ENCODE results near the gene DNAH12. TPM values are rescaled to one million over a fixed set of nuclear protein-coding genes. Genes with fewer than 3 reads are reported as not detected.

The DNAH12 gene
- total and polyA plus RNA-seq, 2 donors (not counting 3 experiments of a cell fraction or from before 2014, with no cell fraction given), result 0.06 to 0.20 TPM

- FAIRE-seq (no peak), DNase-seq (ENCODE audit: low read depth, low spot score) (no peak)
- H3K79me2 ChIP-seq (ENCODE audit: control insufficient read depth, insufficient read depth, low read length), result peaks cover 9% of the 10 kb centered on the region
- H3K9me3 ChIP-seq (replicated peaks; ENCODE audit: control insufficient read depth, insufficient read depth, low read length), result no peaks in the 10 kb centered on the region
- dilution Hi-C loops (cut with MboI; ENCODE audit: extremely low pct_ligation_motif_present, low sequenced_read_pairs) (no loop called here), intact Hi-C loops (cut with micrococcal nuclease) (no loop called here)
- H3K9me1 ChIP-seq (replicated peaks; ENCODE audit: control insufficient read depth, extremely low read depth, insufficient read depth, low read length), result no peaks in the 10 kb centered on the region
- no peak overlapping the region for H3K9ac ChIP-seq (replicated peaks; ENCODE audit: extremely low read depth, insufficient read depth, low read length)
- H3K4me1 ChIP-seq (ENCODE audit: control insufficient read depth, extremely low read depth, insufficient read depth, low read length), result peaks cover 5% of the 10 kb centered on the region
- POLR2A ChIA-PET, result interaction anchor here (0.6 to 0.7 kb wide), 3 partner anchors 10 to 452 kb away, joined by 3 to 7 read pairs (median 6); no protein-coding TSS in a partner anchor
- no peak overlapping the region for H3K4me3 ChIP-seq (replicated peaks in 1 of 3; ENCODE audit: insufficient read depth in 1 of 3, low read depth in 1 of 3, low read length in 3 of 3)
- H4K20me1 ChIP-seq (replicated peaks; ENCODE audit: control insufficient read depth, extremely low read depth, insufficient read depth, low read length), result peaks cover 2% of the 10 kb centered on the region
- no peak for TF ChIP-seq GATA2 (IDR thresholded peaks at IDR 0.05; ENCODE audit: insufficient read depth, insufficient read length, low read depth, low read length)
- no peak for TF ChIP-seq JUN (IDR thresholded peaks at IDR 0.05; ENCODE audit: borderline replicate concordance, insufficient read depth, insufficient read length, low read depth)
- TF ChIP-seq POLR2AphosphoS5 (IDR thresholded peaks at IDR 0.05; ENCODE audit: insufficient read depth, low read depth, low read length), result no peak
- TF ChIP-seq POLR2A (IDR thresholded peaks at IDR 0.05; ENCODE audit: low read depth, low read length), result no peak
- no peak for TF ChIP-seq FOS (IDR thresholded peaks at IDR 0.05; ENCODE audit: borderline replicate concordance, insufficient read depth, low read length)
- TF ChIP-seq, protein P1, sequence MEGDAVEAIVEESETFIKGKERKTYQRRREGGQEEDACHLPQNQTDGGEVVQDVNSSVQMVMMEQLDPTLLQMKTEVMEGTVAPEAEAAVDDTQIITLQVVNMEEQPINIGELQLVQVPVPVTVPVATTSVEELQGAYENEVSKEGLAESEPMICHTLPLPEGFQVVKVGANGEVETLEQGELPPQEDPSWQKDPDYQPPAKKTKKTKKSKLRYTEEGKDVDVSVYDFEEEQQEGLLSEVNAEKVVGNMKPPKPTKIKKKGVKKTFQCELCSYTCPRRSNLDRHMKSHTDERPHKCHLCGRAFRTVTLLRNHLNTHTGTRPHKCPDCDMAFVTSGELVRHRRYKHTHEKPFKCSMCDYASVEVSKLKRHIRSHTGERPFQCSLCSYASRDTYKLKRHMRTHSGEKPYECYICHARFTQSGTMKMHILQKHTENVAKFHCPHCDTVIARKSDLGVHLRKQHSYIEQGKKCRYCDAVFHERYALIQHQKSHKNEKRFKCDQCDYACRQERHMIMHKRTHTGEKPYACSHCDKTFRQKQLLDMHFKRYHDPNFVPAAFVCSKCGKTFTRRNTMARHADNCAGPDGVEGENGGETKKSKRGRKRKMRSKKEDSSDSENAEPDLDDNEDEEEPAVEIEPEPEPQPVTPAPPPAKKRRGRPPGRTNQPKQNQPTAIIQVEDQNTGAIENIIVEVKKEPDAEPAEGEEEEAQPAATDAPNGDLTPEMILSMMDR (IDR thresholded peaks at IDR 0.05; ENCODE audit: extremely low read depth in 1 of 2, insufficient read depth in 1 of 2, low read depth in 1 of 2, low read length in 2 of 2), result no peak
- no peak for TF ChIP-seq EZH2 (IDR thresholded peaks at IDR 0.05; ENCODE audit: borderline replicate concordance, low read depth, low read length, severe bottlenecking)
- TF ChIP-seq, protein P2, sequence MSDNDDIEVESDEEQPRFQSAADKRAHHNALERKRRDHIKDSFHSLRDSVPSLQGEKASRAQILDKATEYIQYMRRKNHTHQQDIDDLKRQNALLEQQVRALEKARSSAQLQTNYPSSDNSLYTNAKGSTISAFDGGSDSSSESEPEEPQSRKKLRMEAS (IDR thresholded peaks at IDR 0.05; ENCODE audit: insufficient read depth, insufficient read length), result no peak
- TF ChIP-seq MYC (IDR thresholded peaks at IDR 0.05; ENCODE audit: low read depth, low read length), result no peak
- H3K27me3 ChIP-seq (ENCODE audit: control insufficient read depth in 2 of 2, insufficient read depth in 2 of 2, low read length in 2 of 2), result no peaks in the 10 kb centered on the region
- no TSS peak for BruUV-seq (replicated peaks)
- peaks cover 18 to 20% of the 10 kb centered on the region in 2 experiments for H3K36me3 ChIP-seq (ENCODE audit: control insufficient read depth in 2 of 2, extremely low read depth in 1 of 2, insufficient read depth in 2 of 2, low read length in 2 of 2)
- H3K4me2 ChIP-seq (ENCODE audit: insufficient read depth, low read length), result no peak overlapping the region
- CTCF ChIA-PET, result interaction anchor here (1.0 to 1.3 kb wide), 5 partner anchors 8 to 283 kb away, joined by 3 to 5 read pairs (median 3); no protein-coding TSS in a partner anchor
- H2AFZ ChIP-seq (ENCODE audit: low read depth, low read length), result no peak overlapping the region
- no peak overlapping the region for H3K27ac ChIP-seq (ENCODE audit: insufficient read depth, low read depth, low read length)
Observed at GRCh38 chr3:57569859-57570450, 25.8 kb upstream of the DNAH12 start.
